AG10803 (cell line): ENCODE data around the gene PNPO.

Experiments used
- DNase-seq: peaks from one replicate; pipeline ENCODE4 v3.0.0; 2010; ENCODE audit warnings: low read depth
- H3K4me3 ChIP-seq: 2 replicates; pipeline ENCODE4 v1.5.1; 2011; ENCODE audit warnings: mild to moderate bottlenecking, low read length, control low read depth
- TF ChIP-seq, protein P1 (sequence below): conservative IDR thresholded peaks from 2 replicates; pipeline ENCODE4 v1.5.1; 2011; ENCODE audit warnings: mild to moderate bottlenecking, low read length, control low read depth, inconsistent platforms

PNPO gene

DNA sequence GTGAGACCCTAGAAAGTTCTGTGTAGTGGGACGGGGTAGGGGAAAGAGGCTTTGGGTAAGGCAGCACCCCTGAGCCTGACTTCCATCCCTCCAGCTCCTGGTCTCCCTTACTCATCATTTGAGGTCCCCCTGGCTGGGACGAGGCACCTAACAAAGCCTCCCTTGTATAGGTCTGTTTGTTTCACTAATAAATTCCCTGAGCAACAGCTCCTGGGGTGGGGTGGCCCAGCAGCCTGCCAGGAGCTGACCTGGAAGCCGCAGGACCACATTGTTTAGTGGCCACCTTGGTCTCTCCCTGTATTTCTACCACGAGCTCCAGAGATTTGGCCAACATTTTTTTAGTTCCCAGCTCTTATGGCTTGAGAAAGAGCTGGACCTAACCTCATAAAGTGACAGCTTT, 9.1 kb downstream of the PNPO start:
- TF ChIP-seq, protein P1, sequence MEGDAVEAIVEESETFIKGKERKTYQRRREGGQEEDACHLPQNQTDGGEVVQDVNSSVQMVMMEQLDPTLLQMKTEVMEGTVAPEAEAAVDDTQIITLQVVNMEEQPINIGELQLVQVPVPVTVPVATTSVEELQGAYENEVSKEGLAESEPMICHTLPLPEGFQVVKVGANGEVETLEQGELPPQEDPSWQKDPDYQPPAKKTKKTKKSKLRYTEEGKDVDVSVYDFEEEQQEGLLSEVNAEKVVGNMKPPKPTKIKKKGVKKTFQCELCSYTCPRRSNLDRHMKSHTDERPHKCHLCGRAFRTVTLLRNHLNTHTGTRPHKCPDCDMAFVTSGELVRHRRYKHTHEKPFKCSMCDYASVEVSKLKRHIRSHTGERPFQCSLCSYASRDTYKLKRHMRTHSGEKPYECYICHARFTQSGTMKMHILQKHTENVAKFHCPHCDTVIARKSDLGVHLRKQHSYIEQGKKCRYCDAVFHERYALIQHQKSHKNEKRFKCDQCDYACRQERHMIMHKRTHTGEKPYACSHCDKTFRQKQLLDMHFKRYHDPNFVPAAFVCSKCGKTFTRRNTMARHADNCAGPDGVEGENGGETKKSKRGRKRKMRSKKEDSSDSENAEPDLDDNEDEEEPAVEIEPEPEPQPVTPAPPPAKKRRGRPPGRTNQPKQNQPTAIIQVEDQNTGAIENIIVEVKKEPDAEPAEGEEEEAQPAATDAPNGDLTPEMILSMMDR = no peak
- DNase-seq = no peak
- no peak overlapping the region for H3K4me3 ChIP-seq

DNA sequence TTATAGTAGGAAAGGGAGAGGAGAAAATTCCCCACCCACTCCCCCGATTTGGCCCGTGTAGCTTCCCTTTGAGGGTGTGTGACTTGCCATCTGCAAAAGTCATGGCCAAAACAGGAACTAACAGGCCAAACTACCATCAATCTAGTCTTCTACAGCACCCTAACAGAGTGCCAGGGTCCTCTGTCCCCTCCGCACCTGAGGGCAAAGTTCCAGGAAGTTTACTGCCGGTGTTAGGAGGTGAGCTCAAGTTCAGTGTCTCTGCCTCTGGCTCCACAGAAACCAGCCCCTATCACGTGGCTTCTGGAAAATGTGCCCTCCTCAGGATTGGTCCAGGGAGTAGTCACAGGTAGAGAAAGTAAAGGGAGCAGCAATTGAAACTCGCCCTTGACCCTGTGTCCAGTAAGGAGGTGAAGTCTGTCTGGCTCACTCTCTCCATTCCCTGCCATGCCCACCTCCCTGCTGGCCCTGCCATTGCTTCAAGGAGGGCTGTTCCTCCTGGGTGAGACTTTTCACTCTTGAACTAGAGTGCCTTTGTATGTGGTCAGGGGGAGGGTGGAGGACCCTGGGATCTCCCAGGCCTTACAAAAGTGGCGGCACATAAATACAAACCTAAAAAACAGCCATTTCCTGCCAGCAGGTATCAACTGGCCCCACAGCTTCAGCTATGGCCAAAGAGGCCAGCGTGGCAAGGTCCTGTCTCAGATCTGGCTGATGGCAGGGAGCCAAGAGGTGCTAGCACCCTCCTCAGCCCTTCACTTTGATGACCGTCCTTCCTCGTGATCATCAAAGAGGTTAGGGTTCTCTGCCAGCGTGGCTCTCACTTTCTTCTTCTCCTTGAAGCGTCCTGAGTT, 11.0 kb downstream of the PNPO start:
- DNase-seq = no peak
- H3K4me3 ChIP-seq = no peak overlapping the region
- TF ChIP-seq, protein P1 = no peak

DNA sequence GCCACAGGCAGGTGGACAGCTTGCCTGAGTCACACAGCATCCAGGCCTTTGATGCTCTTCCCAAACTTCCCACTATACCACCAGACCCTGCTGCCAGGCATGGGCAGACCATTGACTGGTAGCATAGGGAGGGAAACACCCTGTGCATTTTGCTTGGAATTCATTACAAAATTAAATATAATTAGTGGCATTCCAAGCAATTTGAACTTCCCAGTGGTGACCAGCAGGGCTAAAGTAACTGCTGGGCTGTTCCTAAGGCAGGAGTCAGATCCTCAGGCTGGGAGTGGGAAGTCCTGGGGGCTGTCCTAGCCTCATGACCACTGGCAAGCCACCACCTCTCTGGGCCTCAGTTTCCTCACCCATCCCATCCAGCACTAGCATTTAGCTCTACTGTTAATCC, 12.5 kb downstream of the PNPO start:
- no peak for DNase-seq
- TF ChIP-seq, protein P1 = no peak
- no peak overlapping the region for H3K4me3 ChIP-seq

DNA sequence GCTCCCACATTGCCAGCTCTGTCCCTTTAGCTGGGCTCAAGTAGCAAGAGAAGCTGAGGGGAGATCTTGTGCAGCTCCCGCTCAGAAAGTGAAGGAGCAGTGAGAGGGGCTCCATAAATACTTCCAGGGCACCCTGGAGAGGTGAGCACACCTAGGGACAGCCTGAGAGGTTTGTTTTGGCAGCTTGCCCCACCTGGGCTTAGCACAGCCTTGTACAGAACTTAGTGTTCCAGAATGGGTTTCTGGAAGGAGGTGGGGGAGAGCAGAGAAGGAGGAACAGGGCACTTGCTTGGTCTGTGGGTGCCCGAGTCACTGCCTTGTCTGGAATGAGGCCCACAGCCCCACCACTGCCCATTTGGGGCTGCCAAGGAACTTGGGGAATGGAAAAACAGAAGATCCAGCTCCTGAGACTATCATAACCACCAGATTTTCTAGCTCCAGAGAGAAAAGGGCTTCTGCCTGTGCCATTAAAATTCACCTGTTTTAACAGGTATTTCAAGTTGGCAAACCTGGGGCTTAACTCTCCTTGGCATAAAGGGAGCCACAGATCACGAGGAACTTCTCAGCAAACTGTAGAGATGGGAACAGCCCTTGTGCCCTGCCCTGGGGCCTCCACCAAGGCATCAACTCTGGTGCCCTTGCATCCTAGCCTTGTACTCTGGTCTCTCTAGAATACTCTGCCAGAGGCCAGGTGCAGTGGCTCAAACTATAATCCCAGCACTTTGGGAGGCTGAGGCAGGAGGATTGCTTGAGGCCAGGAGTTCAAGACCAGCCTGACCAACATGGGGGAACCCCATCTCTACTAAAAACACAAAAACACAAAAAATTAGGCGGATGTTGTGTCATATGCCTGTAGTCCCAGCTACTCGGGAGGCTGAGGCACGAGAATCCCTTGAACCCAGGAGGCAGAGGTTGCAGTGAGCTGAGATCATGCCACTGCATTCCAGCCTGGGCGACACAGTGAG, 14.4 kb downstream of the PNPO start:
- H3K4me3 ChIP-seq = no peak overlapping the region
- TF ChIP-seq, protein P1 = no peak
- DNase-seq = no peak

DNA sequence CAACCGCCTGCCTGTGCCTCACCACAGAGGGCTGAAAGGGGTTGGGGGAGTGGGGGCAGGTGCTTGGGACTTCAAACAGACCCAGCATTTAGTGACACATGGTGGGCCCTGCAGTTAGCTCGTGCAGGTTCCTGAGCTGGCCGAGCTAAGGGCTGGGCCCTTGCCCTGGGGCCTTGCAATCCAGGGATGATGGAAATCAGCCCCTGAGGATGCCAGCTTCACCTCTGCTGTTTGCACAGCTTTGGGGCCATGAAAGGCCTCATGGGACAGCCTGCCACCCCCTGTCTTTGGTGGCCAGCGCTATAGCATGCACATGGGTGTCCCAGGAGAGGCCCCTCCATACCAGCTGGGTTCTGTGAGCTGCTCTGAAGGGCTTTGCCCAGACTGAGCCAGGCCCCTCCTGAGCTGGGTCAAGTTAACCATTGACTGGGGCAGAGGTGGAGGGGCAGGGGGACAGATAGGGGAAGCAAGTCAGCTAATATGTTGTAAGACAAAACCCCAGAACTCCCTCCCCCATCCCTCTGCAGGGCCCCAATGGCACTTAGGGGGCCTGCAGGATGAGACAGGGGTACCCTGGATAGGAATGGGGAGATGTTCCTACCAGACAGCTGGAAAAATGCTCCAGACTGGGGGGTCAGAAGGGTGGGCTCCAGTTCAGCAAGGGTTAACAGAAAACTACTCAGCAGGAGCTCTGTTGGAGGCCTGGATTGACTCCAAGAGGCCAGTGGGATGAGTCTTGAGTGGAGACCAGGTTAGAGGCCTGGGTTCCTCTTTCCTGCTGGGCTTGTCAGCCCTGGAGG, 15.6 kb downstream of the PNPO start:
- TF ChIP-seq, protein P1 = no peak
- no peak overlapping the region for H3K4me3 ChIP-seq
- no peak for DNase-seq

DNA sequence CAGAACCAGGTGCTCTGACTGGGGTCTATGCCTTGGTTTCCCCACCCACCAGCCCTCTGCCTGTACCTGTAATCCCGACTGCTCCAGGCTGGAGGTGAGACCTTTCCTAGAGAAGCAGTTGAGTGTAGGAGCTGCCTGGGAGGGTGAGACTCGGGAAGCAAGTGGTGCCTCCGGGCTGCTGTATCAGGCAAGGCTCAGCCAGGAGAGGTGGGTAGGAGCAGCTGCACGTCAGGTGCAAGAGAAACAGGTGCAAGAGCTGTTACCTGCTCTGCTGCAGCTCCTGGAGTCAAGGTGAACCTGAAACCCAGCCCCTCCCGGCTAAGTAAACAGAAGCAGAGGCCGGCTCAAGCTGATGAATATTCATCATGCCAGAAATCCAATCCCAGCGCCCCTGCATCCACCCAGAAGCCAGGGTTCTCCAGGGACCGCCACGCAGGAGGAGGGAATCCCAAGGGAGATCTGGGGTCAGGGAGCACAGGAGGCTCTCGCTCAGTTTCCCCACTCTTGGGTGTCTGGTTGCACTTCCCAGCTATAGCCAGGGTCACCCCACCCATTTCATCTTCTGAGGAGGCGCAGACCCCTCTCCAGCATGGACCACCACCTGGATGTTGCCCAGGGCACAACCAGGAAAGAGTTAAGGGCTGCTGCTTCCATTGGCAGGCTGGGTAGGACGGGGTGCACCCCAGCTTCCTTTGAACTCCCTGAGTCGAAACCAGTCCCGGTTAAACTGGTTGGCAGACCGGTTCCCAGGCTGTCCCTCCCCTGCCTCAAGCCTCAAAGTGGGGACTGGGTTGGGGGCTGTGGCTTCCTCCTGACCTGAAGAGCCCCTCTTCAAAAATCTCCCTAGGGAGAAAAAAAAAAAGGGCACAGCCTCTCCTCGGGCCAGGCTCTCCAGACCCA, 16.5 kb downstream of the PNPO start, which contains the start of gene PRR15L:
TSS of gene PRR15L (minus strand) at position 293 of the 900 bp plus-strand sequence. CDS start 4,649 bp downstream, outside the sequence.
- no peak for DNase-seq
- TF ChIP-seq, protein P1 = no peak
- no peak within 1 kb of the TSS for H3K4me3 ChIP-seq
